ENCODE measurements around the gene ARHGAP27. TPM values are rescaled to one million over a fixed set of nuclear protein-coding genes. Genes with fewer than 3 reads are reported as not detected.

ARHGAP27 gene
- polyA plus RNA-seq, 3 donors, result 6.7 to 33.4 (median 25.4) TPM

DNA sequence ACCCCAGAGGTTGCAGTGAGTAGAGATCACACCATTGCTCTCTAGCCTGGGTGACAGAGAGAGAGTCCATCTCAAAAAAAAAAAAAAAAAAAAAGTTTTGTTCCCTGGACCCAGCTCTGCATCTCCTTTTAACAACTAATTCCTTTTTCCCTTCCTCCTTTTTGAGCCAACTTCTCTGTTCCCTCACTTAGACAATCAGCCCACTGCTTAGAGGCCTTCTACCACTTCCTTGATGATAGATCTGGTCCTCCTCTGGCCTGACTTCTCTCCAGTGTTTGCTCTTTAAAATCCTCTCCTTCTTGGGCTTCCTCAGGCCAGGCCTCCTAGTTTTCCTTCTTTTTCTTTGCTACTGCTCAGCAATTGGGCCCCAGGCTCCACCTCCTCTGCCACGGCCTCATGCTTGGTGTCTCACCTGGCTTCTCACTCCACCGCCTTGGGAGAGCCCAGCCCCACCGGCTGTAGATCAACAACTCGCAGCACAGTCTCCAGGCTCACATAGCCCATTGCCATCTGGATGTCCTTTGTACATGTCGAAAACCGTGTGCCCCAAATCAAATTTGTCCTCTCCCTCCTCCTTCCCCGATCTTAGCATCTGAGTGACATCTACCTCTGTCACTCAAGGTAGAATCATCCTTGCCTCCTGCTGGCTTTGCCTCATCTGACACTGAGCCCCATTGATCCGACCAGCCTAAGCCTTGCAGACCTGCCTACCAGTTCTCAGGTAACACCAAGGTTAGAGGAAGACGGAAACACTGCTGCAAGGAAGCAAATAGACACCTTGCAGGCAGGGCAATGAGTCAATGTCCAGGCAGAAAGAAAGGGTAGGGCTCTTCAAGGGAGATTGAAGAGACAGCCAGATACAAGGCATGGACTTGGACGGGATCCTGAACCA is 17.4 kb downstream of the ARHGAP27 start:
- 82 to 94% (median 84%) methylated on average over 10 of the region's 10 CpGs for WGBS, 3 donors
- H3K27ac ChIP-seq (ENCODE audit: low read depth, low read length), result no peak overlapping the region

DNA sequence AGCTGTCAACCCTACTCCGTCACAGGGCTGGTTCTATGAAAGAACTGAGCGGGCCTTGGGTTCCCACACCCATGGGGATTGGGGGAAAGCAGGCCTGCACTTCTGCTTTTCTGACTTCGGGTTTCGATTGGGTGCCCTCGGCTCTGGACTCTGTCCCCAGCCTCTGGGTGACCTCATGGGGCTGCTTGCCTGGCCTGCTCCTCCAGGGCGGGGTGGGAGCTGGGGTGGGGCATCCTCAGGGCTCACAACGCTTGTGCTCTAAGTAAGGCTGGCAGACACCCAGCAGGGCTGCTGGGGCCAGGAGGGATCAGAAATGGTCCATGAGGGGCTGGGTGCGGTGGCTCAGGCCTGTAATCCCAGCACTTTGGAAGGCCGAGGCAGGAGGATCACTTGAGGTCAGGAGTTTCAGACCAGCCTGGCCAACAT is 19.2 kb downstream of the ARHGAP27 start:
- 72 to 91% (median 75%) methylated on average over 9 of the region's 9 CpGs for WGBS, 3 donors
- H3K27ac ChIP-seq (ENCODE audit: low read depth, low read length), result no peak overlapping the region

DNA sequence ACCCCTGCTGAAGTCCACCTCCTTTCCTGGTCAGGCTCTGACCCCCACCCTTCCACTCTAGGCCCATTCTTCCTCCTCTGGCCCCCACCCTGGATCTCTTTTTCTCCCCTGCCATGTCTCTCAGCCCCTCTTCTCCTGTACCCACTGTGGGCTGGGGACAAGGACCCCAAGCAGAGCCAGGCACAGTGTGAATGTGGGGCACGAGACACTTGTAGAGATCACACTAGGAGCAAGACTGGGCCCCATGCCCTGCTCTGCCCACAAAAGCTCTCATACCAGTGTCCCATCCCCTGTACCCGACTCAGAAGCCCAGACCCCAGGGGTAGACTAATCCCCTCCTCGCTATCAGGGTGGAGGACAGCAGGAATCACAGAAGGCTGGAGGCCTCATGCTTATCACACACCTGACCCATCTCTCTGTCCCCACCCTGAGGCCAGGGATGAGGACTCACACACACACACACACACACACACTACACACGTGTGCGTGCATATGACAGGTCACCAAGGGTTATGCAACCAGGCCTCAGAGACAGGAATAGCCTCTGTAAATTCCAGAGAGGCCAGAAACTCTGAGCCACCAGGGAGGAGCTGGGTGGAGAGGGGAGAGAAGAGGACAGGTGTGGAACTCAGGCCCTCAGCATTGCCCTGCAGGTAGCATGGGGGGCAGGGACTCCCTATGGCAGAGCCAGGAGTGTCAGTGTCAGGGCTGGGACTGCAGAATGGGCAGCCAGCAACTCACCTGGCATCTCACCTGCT is 21.1 kb downstream of the ARHGAP27 start:
- WGBS, 3 donors, result 77 to 93% (median 87%) methylated on average over 5 of the region's 5 CpGs

DNA sequence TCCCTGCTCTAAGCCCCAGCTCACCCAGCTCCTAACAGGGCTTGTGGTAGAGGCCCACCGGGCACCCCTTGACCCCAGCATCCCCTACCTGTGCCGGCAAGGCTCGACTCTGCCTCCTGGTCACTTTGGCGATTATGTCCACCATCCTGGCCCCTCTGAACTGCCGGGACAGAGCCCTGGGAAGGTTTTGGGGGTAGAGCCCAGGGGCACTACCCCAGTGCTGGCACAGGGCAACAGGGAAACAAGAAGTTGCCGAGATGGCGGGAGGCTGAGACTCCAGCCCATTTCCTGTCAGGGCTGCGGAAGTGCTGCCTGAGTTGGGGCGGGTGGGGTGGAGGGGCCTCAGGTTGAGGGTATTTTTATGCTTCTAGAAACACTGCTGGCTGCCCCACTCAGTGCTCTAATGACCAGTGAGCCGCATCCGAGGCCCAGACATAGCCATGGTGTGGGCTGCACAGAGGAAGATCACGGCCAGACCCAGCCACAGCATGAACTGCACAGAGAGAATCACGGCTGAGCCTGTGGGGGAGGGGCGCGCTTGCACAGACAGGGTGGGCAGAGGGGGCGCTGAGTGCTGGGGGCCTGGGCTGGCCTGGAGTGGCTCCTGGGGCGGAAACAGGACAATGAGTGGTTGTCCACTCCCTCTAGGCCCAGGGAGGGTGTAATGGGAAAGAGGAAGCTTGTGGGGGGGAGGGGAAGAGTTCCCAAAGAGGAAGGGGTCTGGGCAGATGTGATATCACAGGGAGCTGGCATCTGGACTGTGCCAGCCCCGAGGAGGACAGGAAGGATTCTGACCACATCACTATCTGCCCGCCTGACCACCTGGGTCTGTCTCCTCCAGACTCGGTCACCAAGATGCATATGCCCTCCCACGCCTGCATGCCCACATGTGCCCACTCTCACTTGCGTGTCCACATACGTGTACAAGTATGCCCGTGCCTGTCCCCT is 22.3 kb downstream of the ARHGAP27 start:
- no peak overlapping the region for H3K27ac ChIP-seq (ENCODE audit: low read depth, low read length)
- 44 to 75% (median 49%) methylated on average over 24 of the region's 24 CpGs for WGBS, 3 donors

More for the DNA sequence above, 21.1 kb downstream of the ARHGAP27 start:
- H3K27ac ChIP-seq (ENCODE audit: low read depth, low read length), result no peak overlapping the region

DNA sequence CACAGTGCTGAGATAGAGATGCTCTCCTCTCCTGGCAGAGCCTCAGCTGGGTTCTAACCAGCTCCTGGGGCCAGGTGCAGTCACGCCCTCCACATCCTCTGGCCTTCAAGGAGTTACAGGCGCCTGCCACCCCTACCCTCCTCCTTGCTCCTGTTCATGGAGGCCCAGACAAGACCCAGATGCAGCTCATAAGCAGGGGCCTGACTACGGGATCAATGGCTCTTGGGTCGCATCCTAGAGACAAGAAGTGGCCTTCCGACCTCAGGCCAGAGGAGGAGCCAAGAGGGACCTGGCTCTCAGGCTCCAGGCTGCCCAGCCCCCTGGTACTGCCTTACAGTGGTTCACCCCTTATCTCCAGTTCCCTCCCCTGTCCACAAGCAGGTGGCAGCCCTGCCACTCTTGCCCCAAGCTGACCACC is 23.0 kb downstream of the ARHGAP27 start:
- WGBS, 3 donors, result 58 to 96% (median 68%) methylated on average over 4 to 5 of the region's 5 CpGs
- H3K27ac ChIP-seq (ENCODE audit: low read depth, low read length), result no peak overlapping the region

DNA sequence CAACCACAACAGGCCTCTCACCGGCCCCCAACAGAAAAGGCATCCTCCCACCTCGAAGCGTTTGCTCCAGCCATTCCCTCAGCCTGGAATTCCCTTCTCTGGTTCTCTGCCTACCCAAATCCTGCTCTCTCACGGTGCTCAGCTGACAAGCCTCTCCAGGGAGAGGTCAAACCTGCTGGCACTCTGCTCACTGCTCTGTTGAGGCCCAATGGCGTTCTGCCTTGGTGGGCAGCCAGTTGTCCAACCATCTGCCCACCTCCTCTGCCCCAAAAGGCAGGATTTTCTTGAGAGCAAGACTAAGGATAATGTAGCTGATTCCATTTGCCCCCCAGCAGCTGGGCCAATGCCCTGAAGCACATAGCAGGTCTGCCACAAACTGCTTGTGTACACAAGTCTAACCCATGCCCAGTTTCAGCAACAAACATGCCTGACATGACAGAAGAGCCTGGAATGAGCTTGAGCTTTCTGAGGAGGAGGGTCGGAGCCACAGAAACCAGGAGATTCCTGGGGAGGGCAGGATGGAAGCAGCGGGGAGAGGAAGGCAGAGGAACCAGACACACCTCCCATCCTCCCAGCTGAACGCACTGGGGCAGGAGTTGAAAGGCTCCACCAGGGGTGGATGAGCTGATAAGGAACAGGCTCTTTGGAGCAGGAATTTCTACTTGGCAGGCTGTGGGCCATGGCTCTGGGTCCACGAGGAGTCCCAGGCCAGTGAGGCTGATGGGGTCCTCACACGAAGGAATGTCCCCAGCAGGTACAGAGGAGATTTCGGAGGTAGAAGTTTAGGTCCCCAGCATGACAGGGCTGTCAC is 23.9 kb downstream of the ARHGAP27 start:
- H3K27ac ChIP-seq (ENCODE audit: low read depth, low read length), result no peak overlapping the region
- WGBS, 3 donors, result 47 to 73% (median 50%) methylated on average over 11 of the region's 11 CpGs

DNA sequence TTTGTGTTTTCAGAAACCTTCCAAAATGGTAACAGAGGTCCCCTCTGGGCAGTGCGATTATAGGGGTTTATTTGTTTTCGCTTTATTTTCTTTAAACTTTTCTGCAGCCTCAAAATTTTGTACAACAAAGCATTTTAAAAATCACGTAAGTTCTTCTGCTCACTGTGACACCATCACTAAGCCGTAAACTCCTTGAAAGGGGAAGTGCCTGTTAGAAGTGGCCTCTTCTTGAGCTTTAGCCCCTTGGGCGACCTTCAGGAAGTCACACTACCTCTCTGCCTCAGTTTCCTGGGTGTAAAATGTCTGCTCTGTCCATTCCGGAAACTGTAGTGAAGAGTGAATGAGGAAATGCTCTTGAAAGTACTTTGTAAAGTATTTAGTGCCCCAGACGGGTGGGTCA is 26.6 kb downstream of the ARHGAP27 start:
- WGBS, 3 donors, result 68 to 85% (median 70%) methylated on average over 7 of the region's 7 CpGs
- H3K27ac ChIP-seq (ENCODE audit: low read depth, low read length), result no peak overlapping the region

DNA sequence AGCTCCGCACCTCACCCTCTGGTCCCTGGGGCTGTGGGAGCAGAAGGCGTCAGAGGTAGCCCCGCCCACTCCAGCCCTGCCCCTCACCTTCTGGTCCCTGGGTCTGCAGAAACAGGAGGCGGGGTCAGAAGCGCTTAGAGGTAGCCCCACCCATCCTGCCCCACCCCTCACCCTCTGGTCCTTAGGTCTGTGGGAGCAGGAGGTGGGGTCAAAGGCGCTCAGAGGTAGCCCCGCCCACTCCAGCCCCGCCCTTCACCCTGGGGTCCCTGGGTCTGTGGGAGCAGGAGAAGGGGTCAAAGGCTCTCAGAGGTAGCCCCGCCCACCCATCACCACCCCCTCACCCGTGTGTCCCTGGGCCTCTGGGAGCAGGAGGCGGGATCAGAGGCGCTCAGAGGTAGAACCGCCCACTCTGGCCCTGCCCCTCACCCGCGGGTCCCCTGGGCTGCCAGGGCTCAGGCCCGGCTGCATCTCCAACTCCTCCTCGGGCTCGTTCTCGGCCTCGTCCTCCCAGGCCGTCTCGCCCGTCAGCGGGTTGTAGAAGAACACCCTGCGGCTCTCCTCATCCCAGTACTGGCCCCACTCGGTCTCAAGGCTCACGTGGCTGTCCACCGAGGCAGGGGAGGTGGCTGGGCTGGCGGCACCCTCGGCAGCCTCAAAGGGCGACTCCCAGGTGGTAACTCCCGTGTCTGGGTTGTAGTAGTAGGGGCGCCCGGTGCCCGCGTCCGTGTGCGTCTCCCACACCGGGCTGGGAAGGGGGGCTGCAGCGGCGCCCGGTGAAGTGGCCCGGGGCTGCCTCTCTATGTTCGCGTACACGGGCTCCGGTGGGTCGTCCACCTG is 27.2 kb downstream of the ARHGAP27 start:
- WGBS, 3 donors, result 39 to 64% (median 62%) methylated on average over 46 to 48 of the region's 48 CpGs

DNA sequence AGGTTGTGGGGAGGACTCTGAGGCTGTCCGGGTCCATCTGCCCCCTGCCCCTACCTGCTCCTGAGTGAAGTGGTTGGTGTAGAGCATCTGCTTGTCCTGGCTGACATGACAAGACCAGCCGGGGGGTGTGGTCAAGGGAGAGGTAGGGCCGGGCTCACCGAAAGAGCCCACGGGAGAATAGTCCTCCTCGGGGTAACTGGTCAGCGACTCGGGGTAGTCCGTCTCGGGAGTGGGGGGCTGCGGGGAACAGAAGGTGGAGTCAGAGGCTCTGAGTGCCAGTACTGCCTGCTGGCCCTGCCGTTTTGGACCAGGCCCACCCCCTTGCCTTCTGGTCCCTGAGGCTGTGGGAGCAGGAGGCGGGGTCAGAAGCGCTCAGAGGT is 27.8 kb downstream of the ARHGAP27 start:
- WGBS, 3 donors, result 69 to 85% (median 78%) methylated on average over 14 of the region's 14 CpGs
- no peak overlapping the region for H3K27ac ChIP-seq (ENCODE audit: low read depth, low read length)

More for the DNA sequence above, 27.2 kb downstream of the ARHGAP27 start:
- H3K27ac ChIP-seq (ENCODE audit: low read depth, low read length), result no peak overlapping the region

DNA sequence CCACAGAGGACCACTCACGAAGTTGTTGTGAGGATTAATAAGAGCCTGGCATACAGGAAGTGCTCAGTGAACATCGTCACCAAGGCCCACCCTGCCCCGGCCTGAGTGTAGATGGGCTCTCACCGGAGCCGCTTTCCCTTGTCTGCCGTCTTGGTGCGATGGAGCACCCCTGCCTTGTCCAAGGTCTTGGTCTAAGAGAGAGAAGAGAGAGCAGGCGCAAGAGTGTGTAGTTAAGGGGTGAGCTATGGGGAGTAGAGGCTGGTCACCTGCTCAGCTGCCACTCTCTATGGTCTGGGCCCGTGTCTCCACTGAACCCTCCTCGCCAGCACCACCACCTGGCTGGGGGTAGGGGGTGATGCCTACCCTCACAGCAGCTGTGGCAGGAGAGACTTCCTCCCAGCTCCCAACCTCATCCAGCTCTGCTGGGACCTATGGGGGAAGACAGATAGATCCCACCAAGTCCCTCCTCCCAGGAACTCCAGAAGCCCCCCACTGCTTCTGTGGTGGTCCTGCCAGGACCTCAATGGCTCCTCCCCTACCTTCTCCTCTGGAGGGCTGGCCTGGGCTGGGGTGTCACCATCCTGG is 28.7 kb downstream of the ARHGAP27 start:
- H3K27ac ChIP-seq (ENCODE audit: low read depth, low read length), result no peak overlapping the region
- 92 to 97% (median 95%) methylated on average over 10 of the region's 10 CpGs for WGBS, 3 donors

DNA sequence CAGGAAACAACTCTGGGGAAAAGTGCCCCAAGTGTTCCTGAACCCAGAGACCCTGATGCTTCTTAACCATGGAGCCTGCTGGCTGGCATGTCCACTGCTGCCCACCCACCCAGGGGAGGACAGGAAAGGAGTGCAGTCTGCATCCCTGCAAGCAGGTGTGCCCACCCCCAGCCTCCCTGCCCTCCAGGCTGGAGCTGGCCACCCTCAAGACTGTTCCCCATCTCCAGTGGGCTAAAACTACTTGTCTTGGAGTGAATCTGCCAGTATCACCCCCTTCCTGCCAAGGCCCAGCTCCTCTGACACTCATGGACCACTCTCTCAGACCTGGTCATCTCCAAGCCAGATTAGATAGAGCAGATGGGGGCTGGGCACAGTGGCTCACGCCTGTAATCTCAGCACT is 29.8 kb downstream of the ARHGAP27 start:
- WGBS, 3 donors, result 58 to 90% (median 86%) methylated on average over 1 of the region's 1 CpG

DNA sequence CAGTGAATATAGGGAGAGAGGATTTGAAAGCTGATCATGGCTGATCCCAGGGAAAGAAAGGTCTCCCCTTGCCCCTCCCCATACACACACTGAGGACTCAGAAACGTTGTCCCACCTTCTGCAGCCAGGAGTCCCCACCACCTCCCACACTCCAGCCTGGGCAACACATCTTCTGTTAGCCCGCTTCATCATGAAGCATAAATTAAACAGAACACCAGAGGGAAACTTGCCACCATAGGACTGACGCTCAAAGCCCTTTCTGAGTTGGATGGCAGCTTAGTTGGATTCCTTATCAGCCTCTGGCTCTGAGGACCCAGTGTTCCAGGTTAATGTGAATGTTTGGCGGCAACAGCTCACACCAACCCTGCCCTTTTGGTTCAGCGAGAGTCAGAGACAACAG is 33.9 kb downstream of the ARHGAP27 start:
- WGBS, 3 donors, result 80 to 85% (median 81%) methylated on average over 5 of the region's 5 CpGs
- no peak overlapping the region for H3K27ac ChIP-seq (ENCODE audit: low read depth, low read length)

More for the DNA sequence above, 29.8 kb downstream of the ARHGAP27 start:
- H3K27ac ChIP-seq (ENCODE audit: low read depth, low read length), result no peak overlapping the region

DNA sequence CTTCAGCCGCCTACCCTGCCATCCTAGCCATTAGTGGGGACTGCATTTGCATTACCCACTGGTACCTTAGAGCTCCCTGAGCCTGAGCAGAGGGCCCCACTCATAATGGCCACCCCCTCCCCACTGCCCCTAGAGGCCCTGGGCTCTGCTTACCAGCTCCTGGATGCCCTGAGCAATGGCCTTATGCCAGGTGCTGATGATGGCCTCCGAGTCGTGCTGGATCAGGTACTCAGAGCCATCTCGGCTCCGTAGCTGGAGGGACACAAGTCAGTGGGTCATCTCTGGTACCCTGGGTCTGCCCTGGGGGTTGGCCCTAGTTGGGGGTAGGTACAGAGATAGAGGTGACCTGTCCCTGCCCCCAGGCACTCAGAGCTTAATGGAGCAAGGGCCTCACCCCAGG is 34.9 kb downstream of the ARHGAP27 start:
- H3K27ac ChIP-seq (ENCODE audit: low read depth, low read length), result no peak overlapping the region
- 87 to 93% (median 92%) methylated on average over 5 of the region's 5 CpGs for WGBS, 3 donors

DNA sequence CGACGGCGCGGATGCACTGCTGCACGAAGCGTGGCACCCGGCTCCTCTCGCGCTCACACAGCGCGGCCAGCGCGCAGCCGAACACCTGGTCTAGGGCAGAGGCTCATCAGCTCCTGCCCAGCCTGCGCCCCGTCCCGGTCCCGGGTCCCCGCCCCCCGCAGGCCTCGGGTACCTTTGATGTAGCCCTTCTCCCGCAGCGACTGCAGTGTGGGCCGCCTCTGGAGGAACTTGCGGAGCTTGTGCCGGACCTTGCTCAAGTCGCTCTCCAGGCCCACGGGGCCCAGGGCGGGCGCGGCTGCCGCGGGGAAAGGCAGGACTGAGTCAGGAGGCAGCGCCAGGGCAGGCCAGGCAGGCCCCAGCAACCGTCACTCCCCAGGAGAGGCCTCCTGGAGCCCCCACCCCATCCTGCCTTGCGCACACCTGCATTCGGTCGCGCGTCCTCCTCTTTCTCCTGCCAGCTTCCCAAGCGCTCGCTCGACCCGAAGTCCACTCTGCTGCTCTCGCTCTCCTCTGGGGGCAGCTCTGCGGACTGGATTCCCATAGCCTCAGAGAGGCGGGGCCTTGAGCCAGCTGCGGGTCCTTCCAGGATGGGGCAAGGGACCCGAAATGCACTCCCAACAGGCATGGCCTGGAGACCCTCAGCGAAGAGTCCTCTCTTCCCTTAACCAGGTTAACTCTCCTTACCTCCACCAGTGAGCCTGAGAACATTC is 36.0 kb downstream of the ARHGAP27 start:
- 92 to 94% (median 94%) methylated on average over 50 of the region's 50 CpGs for WGBS, 3 donors
- no peak overlapping the region for H3K27ac ChIP-seq (ENCODE audit: low read depth, low read length)

DNA sequence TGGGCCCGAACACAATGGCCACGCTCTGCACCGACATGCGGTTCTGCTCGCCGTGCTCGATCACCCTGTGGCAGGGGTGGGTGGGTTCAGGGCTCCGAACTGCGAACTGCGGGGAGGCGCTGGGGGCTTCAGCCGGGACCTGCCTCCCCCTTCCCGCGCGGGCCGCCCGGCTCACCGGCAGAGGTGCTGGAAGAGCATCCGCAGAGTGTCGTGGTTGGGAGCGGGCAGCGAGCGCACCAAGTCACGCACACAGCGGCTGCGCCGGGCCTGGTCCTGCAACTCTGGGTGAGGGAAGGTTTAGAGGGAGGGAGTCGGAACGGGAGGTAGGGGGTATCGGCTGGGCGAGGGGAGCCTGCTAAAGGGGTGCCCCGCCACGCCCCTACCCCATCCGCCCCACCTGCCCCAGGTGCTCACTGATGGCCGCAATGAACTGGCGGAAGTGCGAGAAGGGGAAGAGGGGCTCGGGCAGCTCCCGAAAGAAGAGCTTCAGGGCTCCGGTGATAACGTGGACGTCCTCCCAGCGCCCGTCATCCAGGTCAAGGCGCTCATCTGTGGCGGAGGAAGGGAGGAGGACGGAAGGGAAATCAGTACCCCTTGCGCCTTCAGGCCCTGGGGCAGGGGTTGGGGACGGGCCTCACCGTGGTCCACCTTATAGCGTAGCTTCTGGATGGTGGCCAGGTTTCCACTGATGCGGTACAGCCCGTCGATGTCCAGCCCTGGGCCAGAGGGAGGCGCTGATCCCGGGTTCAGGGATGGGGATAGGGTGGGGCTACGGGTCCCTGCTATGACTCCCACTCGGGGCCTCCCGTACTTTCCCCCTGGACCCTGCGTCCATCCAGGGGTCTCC is 36.9 kb downstream of the ARHGAP27 start:
- 73 to 77% (median 77%) methylated on average over 49 to 60 of the region's 60 CpGs for WGBS, 3 donors

More for the DNA sequence above, 36.9 kb downstream of the ARHGAP27 start:
- no peak overlapping the region for H3K27ac ChIP-seq (ENCODE audit: low read depth, low read length)
